Peyer's patch (tissue), 4 donors: ENCODE measurements around the gene RAPGEF3. TPM values are rescaled to one million over a fixed set of nuclear protein-coding genes. Genes with fewer than 3 reads are reported as not detected.

Experiments
- DNase-seq, 3 donors: peaks; one replicate each; pipeline ENCODE4 v3.0.0-alpha.2; 2017 to 2019
- H3K27ac ChIP-seq, 4 donors: fragments of 200-600 bp; sonication (generic); one replicate each; pipeline ENCODE4 v1.5.1; 2016 to 2019
- H3K27me3 ChIP-seq, 2 donors: fragments of 200-600 bp; sonication (generic); one replicate each; pipeline ENCODE4 v1.5.1; 2019
- H3K36me3 ChIP-seq, 3 donors: fragments of 200-600 bp; sonication (generic); one replicate each; pipeline ENCODE4 v1.5.1; 2016 to 2019
- H3K4me1 ChIP-seq, 4 donors: fragments of 200-600 bp; sonication (generic); one replicate each; pipeline ENCODE4 v1.5.1; 2016 to 2019
- H3K4me3 ChIP-seq, 4 donors: fragments of 200-600 bp; sonication (generic); 1 replicate in 3 of 4; 2 replicates in 1 of 4; pipeline ENCODE4 v1.5.1; 2016 to 2019; ENCODE audit warnings: mild to moderate bottlenecking in 1 of 4
- H3K9me3 ChIP-seq, 4 donors: fragments of 200-600 bp; sonication (generic); one replicate each; pipeline ENCODE4 v1.5.1; 2016 to 2019; ENCODE audit warnings: mild to moderate bottlenecking in 1 of 4
- POLR2A ChIP-seq, 2 donors: fragments of 450-650 bp; IDR thresholded peaks; one replicate each; pipeline ENCODE4 v1.5.1; 2017; ENCODE audit warnings: antibody characterized with exemption in 2 of 2, mild to moderate bottlenecking in 2 of 2, moderate library complexity in 2 of 2
- total RNA-seq, 4 donors: library from RNA; depleted of rRNA; stranded (reverse); fragments of >200 nt; gene quantifications; one replicate each; pipeline ENCODE4 v1.1.0, GENCODE V29; 2016
- TF ChIP-seq, protein P1 (sequence below), 6 experiments: fragments of 450-650 bp in 4 of 6; fragments of 200-600 bp in 2 of 6; sonication (generic) in 1 of 6; IDR thresholded peaks; one replicate each; pipeline ENCODE4 v1.5.1; 2017 to 2019; ENCODE audit warnings: antibody characterized with exemption in 6 of 6, mild to moderate bottlenecking in 3 of 6, moderate library complexity in 1 of 6

The RAPGEF3 gene
- total RNA-seq, 4 donors from 2014 or later: 4.9 to 33.0 (median 16.9) TPM

DNA sequence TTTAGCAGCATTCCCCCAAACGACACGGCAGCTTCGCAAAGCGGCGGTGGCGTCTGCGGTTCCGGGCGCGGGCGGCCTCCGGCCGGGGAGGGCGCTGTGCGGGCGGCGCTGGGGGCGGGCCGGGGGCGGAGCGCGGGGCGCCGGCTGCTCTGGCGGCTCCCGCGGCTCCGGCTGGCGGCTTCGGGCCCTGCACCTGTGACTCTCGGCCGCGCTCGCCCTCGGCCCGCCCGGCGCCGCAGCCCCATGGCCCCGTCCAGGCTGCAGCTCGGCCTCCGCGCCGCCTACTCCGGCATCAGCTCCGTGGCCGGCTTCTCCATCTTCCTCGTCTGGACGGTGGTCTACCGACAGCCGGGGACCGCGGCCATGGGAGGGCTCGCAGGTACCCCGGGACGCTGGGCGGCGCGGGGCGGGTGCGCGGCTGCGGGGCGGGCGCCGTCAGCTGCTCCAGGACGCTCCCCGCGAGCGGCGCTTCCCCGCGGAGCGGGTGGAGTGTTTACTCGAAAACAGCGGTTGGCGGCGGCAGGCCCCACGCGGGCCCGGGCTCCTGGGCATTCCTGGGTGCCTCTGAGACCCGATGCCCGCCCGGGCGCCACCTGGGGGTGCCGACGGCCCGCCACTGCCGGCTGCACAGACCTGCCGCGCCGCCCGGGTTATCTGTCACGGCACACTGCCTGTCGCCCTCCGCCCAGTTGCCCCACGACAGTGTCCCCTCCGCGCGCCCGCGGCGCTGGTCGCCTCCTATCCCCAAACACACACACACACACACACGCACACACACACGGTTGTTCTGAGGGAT, 14.6 kb upstream of the RAPGEF3 start, which contains the start of gene SLC48A1:
SLC48A1 (plus strand) TSS at position 177 of the 796 bp plus-strand sequence; CDS start at position 244, 67 bp downstream.
- DNase-seq: peak; percentile 75 to 90 (median 86)
- peak within 1 kb of the TSS; percentile 80 to 89 (median 88) for H3K27ac ChIP-seq
- peak within 1 kb of the TSS; percentile 90 to 100 (median 98) for H3K4me3 ChIP-seq
- peaks cover 0 to 33% (median 5%) of the 10 kb centered on the region in 4 donors for H3K4me1 ChIP-seq
- H3K36me3 ChIP-seq: no peaks in the 10 kb centered on the region
- no peaks in the 10 kb centered on the region for H3K27me3 ChIP-seq
- TF ChIP-seq POLR2A (IDR thresholded peaks at IDR 0.05): peak; percentile 42 to 58
- TF ChIP-seq, protein P1, sequence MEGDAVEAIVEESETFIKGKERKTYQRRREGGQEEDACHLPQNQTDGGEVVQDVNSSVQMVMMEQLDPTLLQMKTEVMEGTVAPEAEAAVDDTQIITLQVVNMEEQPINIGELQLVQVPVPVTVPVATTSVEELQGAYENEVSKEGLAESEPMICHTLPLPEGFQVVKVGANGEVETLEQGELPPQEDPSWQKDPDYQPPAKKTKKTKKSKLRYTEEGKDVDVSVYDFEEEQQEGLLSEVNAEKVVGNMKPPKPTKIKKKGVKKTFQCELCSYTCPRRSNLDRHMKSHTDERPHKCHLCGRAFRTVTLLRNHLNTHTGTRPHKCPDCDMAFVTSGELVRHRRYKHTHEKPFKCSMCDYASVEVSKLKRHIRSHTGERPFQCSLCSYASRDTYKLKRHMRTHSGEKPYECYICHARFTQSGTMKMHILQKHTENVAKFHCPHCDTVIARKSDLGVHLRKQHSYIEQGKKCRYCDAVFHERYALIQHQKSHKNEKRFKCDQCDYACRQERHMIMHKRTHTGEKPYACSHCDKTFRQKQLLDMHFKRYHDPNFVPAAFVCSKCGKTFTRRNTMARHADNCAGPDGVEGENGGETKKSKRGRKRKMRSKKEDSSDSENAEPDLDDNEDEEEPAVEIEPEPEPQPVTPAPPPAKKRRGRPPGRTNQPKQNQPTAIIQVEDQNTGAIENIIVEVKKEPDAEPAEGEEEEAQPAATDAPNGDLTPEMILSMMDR (IDR thresholded peaks at IDR 0.05): peak in 4 of 6 experiments; percentile 35 to 58 (median 42)
- H3K9me3 ChIP-seq: no peaks in the 10 kb centered on the region

DNA sequence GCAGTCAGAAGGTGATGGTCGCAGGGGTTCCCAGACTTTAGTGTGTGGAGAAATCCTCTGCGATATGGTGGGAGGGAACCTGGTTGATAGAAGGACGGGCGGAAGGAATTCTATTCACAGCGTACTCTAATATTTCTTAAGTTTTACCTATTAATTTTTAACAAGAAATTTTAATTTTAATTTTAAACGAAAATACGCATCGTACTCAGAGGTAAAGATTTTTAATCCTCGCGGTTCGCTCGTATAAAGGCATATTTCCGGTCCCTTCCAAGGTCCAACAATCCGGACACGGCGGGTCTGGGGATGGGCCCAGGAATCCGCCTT, 14.0 kb upstream of the RAPGEF3 start:
- Histone ChIP-seq H3K9me3 (no peaks in the 10 kb centered on the region), H3K36me3 (no peaks in the 10 kb centered on the region), H3K4me1 (peaks cover 0 to 29% (median 5%) of the 10 kb centered on the region in 4 donors), H3K4me3 (peak overlapping the region; percentile 90 to 100 (median 98)), H3K27ac (peak overlapping the region in 3 of 4 donors; percentile 87 to 89 (median 88)), H3K27me3 (no peaks in the 10 kb centered on the region)
- DNase-seq: no peak
- TF ChIP-seq, protein P1 (IDR thresholded peaks at IDR 0.05): peak in 1 of 6 experiments; percentile 7
- no peak for TF ChIP-seq POLR2A (IDR thresholded peaks at IDR 0.05)

DNA sequence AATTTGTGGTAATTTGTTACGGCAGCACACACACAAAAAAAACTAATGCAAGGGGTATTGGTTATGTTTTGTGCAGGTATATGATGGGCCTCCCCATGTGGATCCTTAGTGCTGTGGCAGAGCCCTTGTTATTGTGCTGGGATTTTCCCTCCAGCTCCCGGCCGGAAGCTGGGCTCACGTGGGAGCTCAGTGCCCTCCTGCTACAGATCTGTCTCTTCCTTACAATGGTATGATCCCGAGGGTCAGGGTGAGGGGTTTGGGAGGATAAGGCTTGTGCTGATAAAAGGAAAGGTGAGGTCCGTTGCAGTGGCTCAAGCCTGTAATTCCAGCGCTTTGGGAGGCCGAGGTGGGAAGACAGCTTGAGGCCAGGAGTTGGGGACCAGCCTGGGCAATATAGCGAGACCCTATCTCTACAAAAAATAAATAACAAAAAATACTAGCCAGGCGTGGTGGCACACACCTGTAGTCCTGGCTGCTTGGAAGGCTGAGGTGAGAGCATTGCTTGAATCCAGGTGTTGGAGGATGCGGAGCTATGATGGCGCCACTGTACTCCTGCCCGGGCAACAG, 13.5 kb upstream of the RAPGEF3 start:
- Histone ChIP-seq H3K4me1 (peaks cover 0 to 26% (median 5%) of the 10 kb centered on the region in 4 donors), H3K36me3 (no peaks in the 10 kb centered on the region), H3K27ac (no peak overlapping the region), H3K4me3 (peak overlapping the region in 2 of 4 donors; percentile 97 to 100), H3K27me3 (no peaks in the 10 kb centered on the region), H3K9me3 (no peaks in the 10 kb centered on the region)
- no peak for DNase-seq
- TF ChIP-seq, protein P1 (IDR thresholded peaks at IDR 0.05): no peak
- no peak for TF ChIP-seq POLR2A (IDR thresholded peaks at IDR 0.05)

DNA sequence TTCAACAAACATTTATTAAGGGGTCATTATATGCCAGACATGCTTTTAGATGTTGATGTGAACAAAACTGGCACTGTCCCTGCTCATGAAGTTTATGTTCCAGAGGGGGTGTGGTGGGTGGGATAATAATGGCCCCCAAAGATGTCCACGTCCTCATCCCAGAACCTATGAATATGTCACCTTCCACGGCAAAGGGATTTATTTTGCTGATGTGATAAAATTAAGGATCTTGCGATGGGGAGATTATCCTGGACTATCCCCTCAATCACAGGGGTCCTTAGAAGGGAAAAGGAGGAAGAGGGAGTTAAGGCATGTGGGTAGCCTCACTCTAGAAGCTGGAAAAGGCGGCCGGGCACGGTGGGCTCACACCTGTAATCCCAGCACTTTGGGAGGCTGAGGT, 12.6 kb upstream of the RAPGEF3 start:
- Histone ChIP-seq H3K27me3 (no peaks in the 10 kb centered on the region), H3K9me3 (no peaks in the 10 kb centered on the region), H3K27ac (no peak overlapping the region), H3K4me1 (peaks cover 0 to 21% (median 5%) of the 10 kb centered on the region in 4 donors), H3K36me3 (no peaks in the 10 kb centered on the region), H3K4me3 (no peak overlapping the region)
- no peak for DNase-seq
- TF ChIP-seq, protein P1 (IDR thresholded peaks at IDR 0.05): no peak
- no peak for TF ChIP-seq POLR2A (IDR thresholded peaks at IDR 0.05)

DNA sequence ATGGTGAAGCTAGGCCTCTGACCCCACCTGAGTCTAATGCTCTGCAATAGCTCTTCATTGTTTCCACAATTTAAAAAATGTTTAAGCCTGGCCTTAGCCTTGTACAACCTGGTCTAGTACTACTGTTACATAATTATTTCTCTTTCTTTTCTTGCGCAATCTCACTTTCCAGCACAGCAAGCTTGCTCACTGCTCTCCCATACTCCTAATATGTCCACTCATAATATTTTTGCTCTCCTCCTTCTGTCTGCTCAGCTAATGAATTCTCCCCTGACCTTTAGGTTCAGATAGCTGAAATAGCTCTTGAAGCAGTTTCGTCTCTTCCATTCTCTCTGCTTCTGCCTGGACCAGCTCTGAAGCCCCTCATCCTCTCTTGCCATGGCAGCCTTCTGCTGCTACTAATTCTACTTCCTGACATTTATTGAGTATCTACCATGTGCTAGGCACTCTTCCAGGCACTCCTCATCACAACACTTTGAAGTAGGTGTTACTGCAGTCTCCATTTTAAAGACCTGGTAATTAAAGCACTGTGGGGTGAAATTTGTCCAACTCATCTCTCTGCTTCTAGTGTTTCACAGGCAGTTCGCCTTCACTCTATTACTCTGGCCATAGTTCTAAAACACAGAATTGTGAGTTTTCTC, 11.5 kb upstream of the RAPGEF3 start:
- H3K27me3 ChIP-seq: no peaks in the 10 kb centered on the region
- H3K9me3 ChIP-seq: no peaks in the 10 kb centered on the region
- no peak for DNase-seq
- TF ChIP-seq, protein P1 (IDR thresholded peaks at IDR 0.05): no peak
- no peak for TF ChIP-seq POLR2A (IDR thresholded peaks at IDR 0.05)
- H3K36me3 ChIP-seq: no peaks in the 10 kb centered on the region
- H3K27ac ChIP-seq: no peak overlapping the region
- H3K4me1 ChIP-seq: peaks cover 0 to 13% (median 5%) of the 10 kb centered on the region in 4 donors
- H3K4me3 ChIP-seq: no peak overlapping the region
